EH (cell line): ENCODE data around the gene HMG20A.
A peak's percentile ranks its signal among the peaks of the same experiment; 100 is the strongest.

Experiments
- DNase-seq: peaks from one replicate; pipeline ENCODE4 v3.0.0-alpha.2; 2015; ENCODE audit warnings: low read depth

Gene HMG20A

DNA sequence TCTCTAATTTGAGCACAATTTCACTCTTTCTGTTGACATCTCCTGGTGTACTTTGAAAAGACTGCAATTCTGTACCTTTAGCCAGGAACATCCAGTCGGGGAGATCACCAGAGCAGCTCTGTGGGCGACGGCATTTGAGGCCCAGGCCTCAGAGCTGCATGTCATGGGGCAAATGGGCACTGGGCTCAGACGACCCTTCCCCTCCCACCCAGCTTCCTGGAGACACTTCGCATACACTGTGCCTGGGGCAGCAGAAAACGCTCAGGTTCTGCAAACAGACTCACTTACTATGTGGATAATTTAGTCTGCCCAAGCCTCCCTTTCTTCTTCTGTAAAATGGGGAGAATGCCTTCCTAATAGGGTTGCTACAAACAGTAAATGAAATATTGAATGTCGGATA, 96.9 kb downstream of the HMG20A start:
- no peak for DNase-seq

DNA sequence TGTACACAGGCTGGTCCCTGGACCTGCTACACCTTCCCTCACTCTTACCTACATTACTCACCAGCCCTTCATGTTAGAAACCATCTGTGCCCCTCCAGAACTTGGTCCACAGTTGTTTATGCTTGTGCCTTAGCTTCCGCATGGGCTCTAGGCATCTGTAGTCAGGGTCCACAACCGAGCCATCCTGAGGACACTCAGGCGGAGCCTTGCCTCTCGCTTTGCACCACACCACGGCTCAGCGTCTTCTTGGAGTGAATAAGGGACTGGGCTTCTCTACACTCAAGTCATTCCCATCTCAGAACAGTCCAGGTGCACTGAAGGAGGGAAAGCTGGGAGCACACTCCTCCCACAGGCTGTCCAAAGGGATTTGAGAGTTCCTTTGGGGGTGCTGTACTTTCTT, 97.8 kb downstream of the HMG20A start:
- DNase-seq, result no peak

GRCh38 chr15:77519540-77519939, 98.9 kb downstream of the HMG20A start:
- peak; percentile 46 for DNase-seq

DNA sequence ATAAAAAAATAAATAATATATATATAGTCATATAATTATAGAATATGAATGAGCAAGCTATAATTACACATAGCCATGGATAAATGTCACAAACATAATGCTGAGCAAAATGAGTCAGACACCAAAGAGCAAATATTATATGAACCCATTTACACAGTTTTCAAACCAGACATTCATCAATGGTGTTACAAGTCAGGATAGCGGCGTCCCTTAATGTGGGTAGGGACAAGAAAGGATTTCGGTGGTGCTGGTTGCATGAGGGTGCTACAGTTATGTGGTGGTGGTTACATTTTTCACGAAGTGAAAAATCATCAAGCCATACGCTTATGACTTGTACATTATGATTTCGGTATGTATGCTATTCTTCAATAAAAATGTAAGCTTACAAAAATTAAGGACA, 100.5 kb downstream of the HMG20A start:
- no peak for DNase-seq

GRCh38 chr15:77525400-77525811, 104.7 kb downstream of the HMG20A start:
- DNase-seq, result no peak

- DNase-seq, result no peak
Observed at GRCh38 chr15:77525907-77526594, 105.4 kb downstream of the HMG20A start.

DNA sequence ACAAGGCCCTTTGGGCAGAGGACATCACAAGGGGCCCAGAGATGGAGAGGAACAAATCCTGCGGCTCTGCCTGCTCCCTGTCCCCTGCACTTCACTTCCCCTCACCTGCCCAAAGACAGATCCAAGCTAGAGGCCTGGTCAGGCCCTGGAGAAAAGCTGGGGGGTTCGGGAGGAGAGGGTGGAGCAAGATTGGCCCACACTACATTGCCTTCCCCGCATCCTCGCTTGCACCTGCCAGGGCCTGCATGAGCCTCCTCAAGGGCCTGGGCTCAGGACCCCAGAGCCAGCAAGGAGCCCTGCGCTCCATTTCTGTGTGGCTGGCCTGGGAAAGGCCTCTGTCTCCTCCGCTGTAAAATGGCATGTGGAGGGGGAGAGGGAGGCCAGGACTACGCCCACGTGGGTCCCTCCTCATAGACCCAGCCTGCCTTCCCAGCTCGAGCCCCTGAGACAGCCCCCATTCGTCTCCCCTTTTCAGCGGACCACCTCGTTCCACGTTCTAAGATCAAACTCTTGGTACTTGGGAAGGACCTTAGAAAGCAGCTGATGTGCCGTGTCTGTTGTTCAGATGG, 106.0 kb downstream of the HMG20A start:
- DNase-seq, result no peak

- peak; percentile 80 for DNase-seq
Observed at GRCh38 chr15:77527164-77527778, 106.6 kb downstream of the HMG20A start.

DNA sequence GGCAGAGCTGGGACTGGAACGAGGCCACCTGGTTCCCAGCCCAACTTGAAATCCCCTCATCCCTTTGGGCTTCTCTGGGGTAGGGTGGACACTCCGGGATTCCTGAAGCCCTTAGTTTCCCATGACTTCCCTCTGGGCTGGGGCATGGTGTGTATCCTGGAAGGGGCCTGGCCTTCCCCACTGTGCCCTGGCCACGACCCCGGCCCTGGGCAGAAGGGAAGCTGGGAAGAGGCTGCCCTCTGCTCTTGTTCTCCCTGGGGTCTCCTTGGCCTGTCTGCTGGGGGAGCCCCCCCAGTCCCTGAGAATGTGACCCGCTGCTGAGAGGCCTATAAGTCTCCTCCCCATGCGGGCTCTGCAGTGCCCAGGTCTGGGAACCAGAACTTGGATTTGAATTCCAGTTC, 107.1 kb downstream of the HMG20A start:
- DNase-seq, result peak; percentile 46

GRCh38 chr15:77528290-77528967, 107.7 kb downstream of the HMG20A start:
- no peak for DNase-seq

GRCh38 chr15:77528968-77529319, 108.3 kb downstream of the HMG20A start:
- no peak for DNase-seq

DNA sequence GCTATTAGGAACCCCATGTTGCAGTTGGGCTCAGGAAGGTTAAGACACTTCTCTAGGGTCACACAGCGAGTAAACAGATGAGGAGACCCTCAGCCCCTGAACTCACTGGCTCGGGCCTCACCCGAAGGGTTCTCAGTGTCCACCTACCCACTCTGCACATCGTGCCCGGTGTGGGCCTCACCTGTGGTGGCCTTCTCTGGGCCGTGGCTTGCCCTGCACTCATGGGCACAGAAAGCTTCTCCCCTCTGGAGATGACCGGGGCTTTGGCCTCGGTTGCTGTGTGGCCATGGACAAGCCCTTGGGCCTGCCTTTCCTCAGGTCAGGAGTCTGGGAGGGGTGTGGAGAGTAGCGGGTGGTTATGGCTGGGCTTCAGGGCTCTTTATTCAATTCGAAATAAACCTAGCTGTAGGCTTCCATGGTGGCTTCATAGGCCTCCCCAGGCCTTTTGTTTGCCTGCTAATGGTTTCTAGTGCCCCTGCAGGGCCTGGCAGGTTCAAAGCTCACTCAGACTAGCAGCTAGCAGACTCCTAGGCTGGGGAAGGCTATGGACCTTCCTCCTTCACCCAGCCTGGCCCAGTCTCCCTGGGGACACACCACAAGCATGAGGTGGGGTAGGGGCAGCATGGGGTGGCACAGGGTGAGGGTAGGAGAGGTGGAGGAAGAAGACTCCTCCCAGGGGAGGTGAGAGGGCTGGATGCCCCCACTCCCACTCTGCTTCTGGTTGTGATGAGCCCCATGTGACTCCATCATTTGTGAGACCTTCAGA, 108.9 kb downstream of the HMG20A start:
- DNase-seq, result no peak

GRCh38 chr15:77530576-77530975, 109.9 kb downstream of the HMG20A start:
- peak; percentile 62 for DNase-seq

DNA sequence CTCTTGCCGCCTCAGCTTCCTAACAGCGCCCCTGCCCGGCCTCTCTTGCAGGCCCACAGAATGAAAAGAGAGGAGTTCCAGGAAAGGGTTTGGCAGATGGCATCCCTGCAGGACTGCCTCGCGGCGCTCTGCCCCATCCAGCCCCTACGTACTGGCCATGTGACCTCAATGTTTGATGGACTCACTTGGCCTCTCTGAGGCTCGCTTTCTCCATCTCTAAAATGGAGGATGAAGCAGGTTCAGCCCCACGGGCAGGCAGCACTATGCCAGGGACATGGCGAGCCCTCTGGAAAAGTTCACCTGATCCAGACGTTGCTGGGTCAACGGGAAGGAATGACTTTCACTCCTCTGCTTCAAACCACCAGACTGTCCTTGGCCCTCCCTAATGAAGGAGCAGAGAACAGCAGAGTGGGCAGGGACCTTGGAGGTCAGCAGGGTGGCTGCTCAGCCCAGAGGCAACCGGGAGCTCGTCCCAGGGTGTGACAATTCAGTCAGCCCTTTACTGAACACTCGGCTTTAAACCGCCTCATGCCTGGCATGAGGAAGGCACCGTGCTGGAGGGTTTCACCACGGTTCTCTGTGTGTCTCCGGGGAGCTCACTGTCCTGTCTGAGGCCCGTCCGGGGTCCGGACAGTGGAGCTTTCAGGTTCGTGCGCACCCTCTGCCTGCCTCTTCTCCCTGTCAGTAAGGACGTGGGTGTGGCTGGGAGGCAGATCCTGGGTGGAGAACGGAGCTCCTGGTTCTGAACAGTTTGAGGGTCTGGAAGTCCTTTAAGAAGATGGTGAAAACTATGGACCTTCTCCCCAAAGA, 110.7 kb downstream of the HMG20A start:
- DNase-seq, result no peak

GRCh38 chr15:77532067-77532710, 111.5 kb downstream of the HMG20A start:
- DNase-seq, result no peak

DNA sequence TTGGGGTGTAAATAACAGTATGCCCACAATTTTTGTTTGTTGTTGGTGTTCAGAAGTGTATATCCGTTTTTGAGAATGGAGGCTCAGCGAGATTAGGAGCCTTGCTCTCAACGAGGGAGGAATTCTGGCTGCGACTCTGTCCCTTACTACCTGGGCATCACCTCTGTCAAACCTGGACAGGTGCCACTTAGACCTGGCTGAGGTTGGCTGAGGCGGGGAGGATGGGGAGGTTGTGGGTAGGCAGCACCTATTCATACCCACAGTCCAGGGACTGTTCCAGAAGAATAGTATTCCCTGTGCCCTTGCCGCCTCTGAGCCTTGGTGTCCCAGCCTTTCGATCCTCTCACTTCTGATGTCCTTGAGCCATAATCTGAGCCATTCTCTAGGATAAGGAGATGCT, 112.2 kb downstream of the HMG20A start:
- DNase-seq, result no peak

DNA sequence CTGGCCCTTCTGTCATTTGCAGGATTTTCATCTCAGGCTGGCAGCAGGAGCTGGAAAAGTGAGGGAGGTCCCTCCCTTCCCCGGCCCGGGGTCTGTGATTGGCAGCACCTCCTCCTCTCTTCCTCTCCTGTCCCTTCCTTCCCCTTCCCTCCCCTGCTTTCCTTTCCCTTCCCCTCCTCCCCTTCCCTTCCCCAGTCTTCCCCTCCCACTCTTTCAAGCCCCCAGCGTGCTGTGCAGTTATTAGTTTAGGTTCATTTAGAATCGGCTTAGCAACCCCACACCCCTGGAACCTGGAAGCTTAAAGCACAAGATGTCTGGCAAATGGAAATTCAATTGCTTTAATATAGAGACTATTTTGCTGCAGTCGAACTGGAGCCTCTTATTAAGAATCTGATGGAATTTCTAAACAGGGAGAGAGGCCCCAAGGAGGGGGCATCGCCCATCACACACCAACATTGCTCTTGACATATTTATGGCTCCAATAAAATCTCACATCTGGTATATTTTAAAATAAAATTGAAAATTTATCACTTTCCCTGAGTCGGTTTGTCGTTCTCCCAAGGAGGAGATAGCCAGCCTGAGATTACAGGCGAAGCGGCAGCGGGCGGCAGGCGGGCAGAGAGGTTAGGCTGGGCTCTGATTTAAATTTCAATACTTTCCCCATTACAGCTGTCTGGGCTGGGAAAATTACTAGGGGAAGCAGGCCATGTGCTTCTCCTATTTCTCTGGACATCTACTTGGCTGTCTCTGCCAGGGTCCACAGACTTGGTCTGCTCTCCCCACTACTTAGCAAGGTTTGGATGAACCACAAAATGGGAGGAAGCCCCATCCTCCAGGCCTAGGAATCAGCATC, 113.1 kb downstream of the HMG20A start:
- DNase-seq, result peak; percentile 14
